ENCODE measurements around the gene ATL1.

ATL1 gene

DNA sequence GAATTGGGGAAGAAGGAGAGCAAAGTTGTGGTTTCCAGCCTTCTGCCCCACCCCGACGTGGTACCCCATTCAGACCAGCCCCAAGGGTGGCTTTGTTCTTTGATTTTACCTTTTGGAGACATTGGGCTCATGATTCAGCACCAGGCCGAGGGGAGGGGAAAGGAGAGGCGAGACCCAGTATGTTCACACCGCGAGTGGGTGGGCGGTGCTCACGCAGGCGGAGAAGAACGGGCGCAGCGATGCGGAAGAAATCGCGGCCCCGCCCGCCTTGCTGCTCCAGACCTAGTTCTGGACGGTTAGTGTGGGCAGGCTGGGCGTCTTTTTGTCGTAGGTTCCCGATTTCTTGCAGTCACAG is 963 bp downstream of the ATL1 start:
- Histone ChIP-seq H3K4me1 (ENCODE audit: control insufficient read depth, insufficient read depth, low read length) (peaks cover 15% of the 10 kb centered on the region), H3K9me3 (ENCODE audit: control insufficient read depth, insufficient read depth, low read depth, low read length) (no peaks in the 10 kb centered on the region), H3K36me3 (ENCODE audit: control insufficient read depth in 2 of 2, insufficient read depth in 1 of 2, low read length in 2 of 2) (no peaks in the 10 kb centered on the region), H3K4me3 (ENCODE audit: low read depth, low read length) (peak overlapping the region; percentile 77), H3K27ac (ENCODE audit: extremely low read depth, low read depth, low read length) (peak overlapping the region; percentile 88)
- ChIA-PET CTCF (no interaction called here), POLR2A (interaction anchor here (1.4 kb wide), 1 partner anchor 23 kb away, joined by 3 read pairs; no protein-coding TSS in a partner anchor)
- peak; percentile 34; the same call in 1 of the 2 replicates for TF ChIP-seq KLF8 (tag by site-specific recombination; IDR thresholded peaks at IDR 0.05)
- TF ChIP-seq ZBTB17 (tag by site-specific recombination; IDR thresholded peaks at IDR 0.05), result 0 out of 2 replicates have a peak, but pooled peaks have one; percentile 17
- peak; percentile 48 for TF ChIP-seq SP7 (tag by site-specific recombination; IDR thresholded peaks at IDR 0.05)
- no peak for TF ChIP-seq ZNF157 (tag by site-specific recombination; IDR thresholded peaks at IDR 0.05)
- peak; percentile 44 for TF ChIP-seq SP3 (tag by site-specific recombination; IDR thresholded peaks at IDR 0.05)
- TF ChIP-seq, protein P1, sequence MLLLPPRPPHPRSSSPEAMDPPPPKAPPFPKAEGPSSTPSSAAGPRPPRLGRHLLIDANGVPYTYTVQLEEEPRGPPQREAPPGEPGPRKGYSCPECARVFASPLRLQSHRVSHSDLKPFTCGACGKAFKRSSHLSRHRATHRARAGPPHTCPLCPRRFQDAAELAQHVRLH (tag by site-specific recombination; IDR thresholded peaks at IDR 0.05), result no peak
- peak; percentile 70; the same call in 1 of the 2 replicates for TF ChIP-seq ZNF600 (tag by site-specific recombination; IDR thresholded peaks at IDR 0.05)
- TF ChIP-seq, protein P2, sequence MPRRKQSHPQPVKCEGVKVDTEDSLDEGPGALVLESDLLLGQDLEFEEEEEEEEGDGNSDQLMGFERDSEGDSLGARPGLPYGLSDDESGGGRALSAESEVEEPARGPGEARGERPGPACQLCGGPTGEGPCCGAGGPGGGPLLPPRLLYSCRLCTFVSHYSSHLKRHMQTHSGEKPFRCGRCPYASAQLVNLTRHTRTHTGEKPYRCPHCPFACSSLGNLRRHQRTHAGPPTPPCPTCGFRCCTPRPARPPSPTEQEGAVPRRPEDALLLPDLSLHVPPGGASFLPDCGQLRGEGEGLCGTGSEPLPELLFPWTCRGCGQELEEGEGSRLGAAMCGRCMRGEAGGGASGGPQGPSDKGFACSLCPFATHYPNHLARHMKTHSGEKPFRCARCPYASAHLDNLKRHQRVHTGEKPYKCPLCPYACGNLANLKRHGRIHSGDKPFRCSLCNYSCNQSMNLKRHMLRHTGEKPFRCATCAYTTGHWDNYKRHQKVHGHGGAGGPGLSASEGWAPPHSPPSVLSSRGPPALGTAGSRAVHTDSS (tag by site-specific recombination; IDR thresholded peaks at IDR 0.05), result no peak
- TF ChIP-seq ZFHX2 (tag by site-specific recombination; conservative IDR thresholded peaks at IDR 0.05), result peak; percentile 76
- TF ChIP-seq ZBTB1 (tag by site-specific recombination; IDR thresholded peaks at IDR 0.05), result peak; percentile 88; the same call in 1 of the 2 replicates
- peak; percentile 72 for TF ChIP-seq KLF9 (tag by site-specific recombination; IDR thresholded peaks at IDR 0.05; ENCODE audit: low read depth)
- TF ChIP-seq KLF1 (tag by site-specific recombination; IDR thresholded peaks at IDR 0.05), result peak; percentile 56; the same call in 1 of the 2 replicates
- TF ChIP-seq, protein P3, sequence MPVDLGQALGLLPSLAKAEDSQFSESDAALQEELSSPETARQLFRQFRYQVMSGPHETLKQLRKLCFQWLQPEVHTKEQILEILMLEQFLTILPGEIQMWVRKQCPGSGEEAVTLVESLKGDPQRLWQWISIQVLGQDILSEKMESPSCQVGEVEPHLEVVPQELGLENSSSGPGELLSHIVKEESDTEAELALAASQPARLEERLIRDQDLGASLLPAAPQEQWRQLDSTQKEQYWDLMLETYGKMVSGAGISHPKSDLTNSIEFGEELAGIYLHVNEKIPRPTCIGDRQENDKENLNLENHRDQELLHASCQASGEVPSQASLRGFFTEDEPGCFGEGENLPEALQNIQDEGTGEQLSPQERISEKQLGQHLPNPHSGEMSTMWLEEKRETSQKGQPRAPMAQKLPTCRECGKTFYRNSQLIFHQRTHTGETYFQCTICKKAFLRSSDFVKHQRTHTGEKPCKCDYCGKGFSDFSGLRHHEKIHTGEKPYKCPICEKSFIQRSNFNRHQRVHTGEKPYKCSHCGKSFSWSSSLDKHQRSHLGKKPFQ (tag by site-specific recombination; IDR thresholded peaks at IDR 0.05), result peak; percentile 98
- no peak for TF ChIP-seq ZNF791 (tag by site-specific recombination; IDR thresholded peaks at IDR 0.05)
- 0 out of 2 replicates have a peak, but pooled peaks have one; percentile 2 for TF ChIP-seq ZNF423 (tag by site-specific recombination; IDR thresholded peaks at IDR 0.05)
- no peak for TF ChIP-seq ZBTB48 (tag by site-specific recombination; IDR thresholded peaks at IDR 0.05)
- peak; percentile 71 for TF ChIP-seq SP2 (tag by site-specific recombination; IDR thresholded peaks at IDR 0.05)
- TF ChIP-seq, protein P4, sequence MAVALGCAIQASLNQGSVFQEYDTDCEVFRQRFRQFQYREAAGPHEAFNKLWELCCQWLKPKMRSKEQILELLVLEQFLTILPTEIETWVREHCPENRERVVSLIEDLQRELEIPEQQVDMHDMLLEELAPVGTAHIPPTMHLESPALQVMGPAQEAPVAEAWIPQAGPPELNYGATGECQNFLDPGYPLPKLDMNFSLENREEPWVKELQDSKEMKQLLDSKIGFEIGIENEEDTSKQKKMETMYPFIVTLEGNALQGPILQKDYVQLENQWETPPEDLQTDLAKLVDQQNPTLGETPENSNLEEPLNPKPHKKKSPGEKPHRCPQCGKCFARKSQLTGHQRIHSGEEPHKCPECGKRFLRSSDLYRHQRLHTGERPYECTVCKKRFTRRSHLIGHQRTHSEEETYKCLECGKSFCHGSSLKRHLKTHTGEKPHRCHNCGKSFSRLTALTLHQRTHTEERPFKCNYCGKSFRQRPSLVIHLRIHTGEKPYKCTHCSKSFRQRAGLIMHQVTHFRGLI (tag by site-specific recombination; IDR thresholded peaks at IDR 0.05), result 0 out of 2 replicates have a peak, but pooled peaks have one; percentile 16
- no peak for TF ChIP-seq ZNF114 (tag by site-specific recombination; IDR thresholded peaks at IDR 0.05)
- TF ChIP-seq ZNF366 (tag by site-specific recombination; conservative IDR thresholded peaks at IDR 0.05), result peak; percentile 46; the same call in 1 of the 2 replicates
- TF ChIP-seq ZNF350 (tag by site-specific recombination; IDR thresholded peaks at IDR 0.05), result no peak
- TF ChIP-seq, protein P5, sequence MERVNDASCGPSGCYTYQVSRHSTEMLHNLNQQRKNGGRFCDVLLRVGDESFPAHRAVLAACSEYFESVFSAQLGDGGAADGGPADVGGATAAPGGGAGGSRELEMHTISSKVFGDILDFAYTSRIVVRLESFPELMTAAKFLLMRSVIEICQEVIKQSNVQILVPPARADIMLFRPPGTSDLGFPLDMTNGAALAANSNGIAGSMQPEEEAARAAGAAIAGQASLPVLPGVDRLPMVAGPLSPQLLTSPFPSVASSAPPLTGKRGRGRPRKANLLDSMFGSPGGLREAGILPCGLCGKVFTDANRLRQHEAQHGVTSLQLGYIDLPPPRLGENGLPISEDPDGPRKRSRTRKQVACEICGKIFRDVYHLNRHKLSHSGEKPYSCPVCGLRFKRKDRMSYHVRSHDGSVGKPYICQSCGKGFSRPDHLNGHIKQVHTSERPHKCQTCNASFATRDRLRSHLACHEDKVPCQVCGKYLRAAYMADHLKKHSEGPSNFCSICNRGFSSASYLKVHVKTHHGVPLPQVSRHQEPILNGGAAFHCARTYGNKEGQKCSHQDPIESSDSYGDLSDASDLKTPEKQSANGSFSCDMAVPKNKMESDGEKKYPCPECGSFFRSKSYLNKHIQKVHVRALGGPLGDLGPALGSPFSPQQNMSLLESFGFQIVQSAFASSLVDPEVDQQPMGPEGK (tag by site-specific recombination; IDR thresholded peaks at IDR 0.05), result peak; percentile 43
- peak; percentile 60; the same call in 1 of the 2 replicates for TF ChIP-seq EGR2 (tag by site-specific recombination; IDR thresholded peaks at IDR 0.05; ENCODE audit: low read depth)
- TF ChIP-seq ZNF175 (tag by site-specific recombination; IDR thresholded peaks at IDR 0.05), result no peak
- no peak for TF ChIP-seq ZSCAN30 (tag by site-specific recombination; IDR thresholded peaks at IDR 0.05)
- TF ChIP-seq ZNF394 (tag by site-specific recombination; IDR thresholded peaks at IDR 0.05; ENCODE audit: borderline replicate concordance), result 0 out of 2 replicates have a peak, but pooled peaks have one; percentile 3
- TF ChIP-seq ZBTB8A (tag by site-specific recombination; IDR thresholded peaks at IDR 0.05), result peak; percentile 7; the same call in 1 of the 2 replicates

Measured in HEK293 (cell line).